ENCODE data around the gene PSMB5. TPM values are rescaled to one million over a fixed set of nuclear protein-coding genes. Genes with fewer than 3 reads are reported as not detected.

Gene PSMB5
- total and polyA plus RNA-seq, 9 of the 15 experiments (the other 6 are each of a cell fraction or from before 2014, with no cell fraction given): 198 to 1,870 (median 269) TPM

- peak; percentile 71; the same call in 1 of the 2 replicates for TF ChIP-seq SMARCC2 (IDR thresholded peaks at IDR 0.05; ENCODE audit: low read depth)
- peak; percentile 54 for TF ChIP-seq CCNT2 (IDR thresholded peaks at IDR 0.05; ENCODE audit: borderline replicate concordance, extremely low read depth, insufficient read length, low read depth, low read length)
- no peak for TF ChIP-seq MCM3 (IDR thresholded peaks at IDR 0.05)
- no peak for TF ChIP-seq ZFP91 (CRISPR knock-in tag; IDR thresholded peaks at IDR 0.05)
- TF ChIP-seq PML (IDR thresholded peaks at IDR 0.05; ENCODE audit: low read length): 0 out of 2 replicates have a peak, but pooled peaks have one; percentile 26
- TF ChIP-seq ETV1 (tag; conservative IDR thresholded peaks at IDR 0.05; ENCODE audit: low read depth): no peak
- TF ChIP-seq ATF3 (IDR thresholded peaks at IDR 0.05): no peak
- no peak for TF ChIP-seq ATF3 (CRISPR knock-in tag; conservative IDR thresholded peaks at IDR 0.05)
- TF ChIP-seq RAD21 (CRISPR knock-in tag; conservative IDR thresholded peaks at IDR 0.05 in 1 of 2, IDR thresholded peaks at IDR 0.05 in 1 of 2): no peak
- TF ChIP-seq, protein P1, sequence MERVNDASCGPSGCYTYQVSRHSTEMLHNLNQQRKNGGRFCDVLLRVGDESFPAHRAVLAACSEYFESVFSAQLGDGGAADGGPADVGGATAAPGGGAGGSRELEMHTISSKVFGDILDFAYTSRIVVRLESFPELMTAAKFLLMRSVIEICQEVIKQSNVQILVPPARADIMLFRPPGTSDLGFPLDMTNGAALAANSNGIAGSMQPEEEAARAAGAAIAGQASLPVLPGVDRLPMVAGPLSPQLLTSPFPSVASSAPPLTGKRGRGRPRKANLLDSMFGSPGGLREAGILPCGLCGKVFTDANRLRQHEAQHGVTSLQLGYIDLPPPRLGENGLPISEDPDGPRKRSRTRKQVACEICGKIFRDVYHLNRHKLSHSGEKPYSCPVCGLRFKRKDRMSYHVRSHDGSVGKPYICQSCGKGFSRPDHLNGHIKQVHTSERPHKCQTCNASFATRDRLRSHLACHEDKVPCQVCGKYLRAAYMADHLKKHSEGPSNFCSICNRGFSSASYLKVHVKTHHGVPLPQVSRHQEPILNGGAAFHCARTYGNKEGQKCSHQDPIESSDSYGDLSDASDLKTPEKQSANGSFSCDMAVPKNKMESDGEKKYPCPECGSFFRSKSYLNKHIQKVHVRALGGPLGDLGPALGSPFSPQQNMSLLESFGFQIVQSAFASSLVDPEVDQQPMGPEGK (CRISPR knock-in tag; IDR thresholded peaks at IDR 0.05; ENCODE audit: borderline replicate concordance): no peak
- TF ChIP-seq MTA3 (IDR thresholded peaks at IDR 0.05; ENCODE audit: borderline replicate concordance): 0 out of 2 replicates have a peak, but pooled peaks have one; percentile 26
- no peak for TF ChIP-seq NEUROD1 (IDR thresholded peaks at IDR 0.05; ENCODE audit: borderline replicate concordance, low read depth, low read length, partially characterized antibody)
- no peak for TF ChIP-seq KAT7 (CRISPR knock-in tag; IDR thresholded peaks at IDR 0.05; ENCODE audit: borderline replicate concordance)
- peak; percentile 63; the same call in 1 of the 2 replicates for TF ChIP-seq GATA2 (CRISPR knock-in tag; IDR thresholded peaks at IDR 0.05)
- TF ChIP-seq ZNF780A (CRISPR knock-in tag; IDR thresholded peaks at IDR 0.05): no peak
- TF ChIP-seq SMARCA4 (IDR thresholded peaks at IDR 0.05): peak; percentile 92
- TF ChIP-seq ZNF274 (IDR thresholded peaks at IDR 0.05; ENCODE audit: borderline replicate concordance, low read depth, low read length): no peak
- TF ChIP-seq YY1 (IDR thresholded peaks at IDR 0.05; ENCODE audit: borderline replicate concordance in 1 of 3, control insufficient read depth in 1 of 3, extremely low read depth in 1 of 3, insufficient read depth in 3 of 3, insufficient read length in 1 of 3, insufficient replicate concordance in 2 of 3, low read depth in 1 of 3, low read length in 2 of 3): peak in 1 of 3 experiments; percentile 40
- TF ChIP-seq, protein P2, sequence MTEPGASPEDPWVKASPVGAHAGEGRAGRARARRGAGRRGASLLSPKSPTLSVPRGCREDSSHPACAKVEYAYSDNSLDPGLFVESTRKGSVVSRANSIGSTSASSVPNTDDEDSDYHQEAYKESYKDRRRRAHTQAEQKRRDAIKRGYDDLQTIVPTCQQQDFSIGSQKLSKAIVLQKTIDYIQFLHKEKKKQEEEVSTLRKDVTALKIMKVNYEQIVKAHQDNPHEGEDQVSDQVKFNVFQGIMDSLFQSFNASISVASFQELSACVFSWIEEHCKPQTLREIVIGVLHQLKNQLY (CRISPR knock-in tag; conservative IDR thresholded peaks at IDR 0.05): no peak
- TF ChIP-seq RNF2 (IDR thresholded peaks at IDR 0.05): peak; percentile 35; the same call in 1 of the 2 replicates
Observed at GRCh38 chr14:23020143-23021128, 14.3 kb downstream of the PSMB5 start (continued).
